MCF 10A (cell line): ENCODE results near the gene PAK6. TPM values are rescaled to one million over a fixed set of nuclear protein-coding genes. Genes with fewer than 3 reads are reported as not detected.

ENCODE experiments used
- BruUV-seq: library from RNA; stranded (reverse); fragments of 400-500 nt; replicated peaks from 2 replicates; lab custom pipeline; 2021; lab: Mats Ljungman, UMichigan
- CTCF ChIA-PET: fragments of 300-600 bp; sonication (Branson Sonifier 250); formaldehyde crosslinking; extraction: SDS; loops from one replicate; lab custom pipeline; 2021; ENCODE audit warnings: antibody characterized with exemption, inconsistent platforms; lab: Yijun Ruan, JAX
- POLR2A ChIA-PET: fragments of 300-600, 350-650 bp; sonication (Branson Sonifier 250); formaldehyde crosslinking; extraction: SDS; loops from one replicate; lab custom pipeline; 2020; ENCODE audit warnings: antibody characterized with exemption, inconsistent platforms; lab: Yijun Ruan, JAX
- DNase-seq: peaks from one replicate; pipeline ENCODE4 v3.0.0-alpha.2; 2018; ENCODE audit not compliant: unreplicated experiment
- H3K27ac Mint-ChIP-seq: one replicate; pipeline ENCODE4 v1.8.0; 2022; ENCODE audit warnings: mild to moderate bottlenecking, low read depth, mixed read lengths; ENCODE audit not compliant: unreplicated experiment
- H3K27me3 Mint-ChIP-seq: one replicate; pipeline ENCODE4 v1.8.0; 2022; ENCODE audit warnings: mixed read lengths; ENCODE audit not compliant: insufficient read depth, unreplicated experiment
- H3K36me3 Mint-ChIP-seq: one replicate; pipeline ENCODE4 v1.8.0; 2022; ENCODE audit warnings: mild to moderate bottlenecking, moderate library complexity, mixed read lengths; ENCODE audit not compliant: insufficient read depth, unreplicated experiment
- H3K4me1 Mint-ChIP-seq: one replicate; pipeline ENCODE4 v1.8.0; 2022; ENCODE audit warnings: mixed read lengths; ENCODE audit not compliant: insufficient read depth, unreplicated experiment
- H3K4me3 Mint-ChIP-seq: one replicate; pipeline ENCODE4 v1.8.0; 2022; ENCODE audit warnings: mild to moderate bottlenecking, moderate library complexity, mixed read lengths; ENCODE audit not compliant: unreplicated experiment
- H3K9me3 Mint-ChIP-seq: one replicate; pipeline ENCODE4 v1.8.0; 2022; ENCODE audit warnings: mixed read lengths; ENCODE audit not compliant: unreplicated experiment
- intact Hi-C: fragments of 100-400 bp; cut with micrococcal nuclease; formaldehyde crosslinking; loops from 2 replicates; pipeline ENCODE4 v1.14.1; 2022
- total RNA-seq: library from RNA; stranded (reverse); gene quantifications from 2 replicates; pipeline ENCODE4 v1.2.3, GENCODE V29; 2022
- TF ChIP-seq, protein P1 (sequence below): fragments of 200-600 bp; IDR thresholded peaks from one replicate; pipeline ENCODE4 v1.8.0; 2022; ENCODE audit warnings: antibody characterized with exemption, mild to moderate bottlenecking; ENCODE audit not compliant: unreplicated experiment

The PAK6 gene
- total RNA-seq, 1 experiment from 2014 or later = 9.3 TPM

DNA sequence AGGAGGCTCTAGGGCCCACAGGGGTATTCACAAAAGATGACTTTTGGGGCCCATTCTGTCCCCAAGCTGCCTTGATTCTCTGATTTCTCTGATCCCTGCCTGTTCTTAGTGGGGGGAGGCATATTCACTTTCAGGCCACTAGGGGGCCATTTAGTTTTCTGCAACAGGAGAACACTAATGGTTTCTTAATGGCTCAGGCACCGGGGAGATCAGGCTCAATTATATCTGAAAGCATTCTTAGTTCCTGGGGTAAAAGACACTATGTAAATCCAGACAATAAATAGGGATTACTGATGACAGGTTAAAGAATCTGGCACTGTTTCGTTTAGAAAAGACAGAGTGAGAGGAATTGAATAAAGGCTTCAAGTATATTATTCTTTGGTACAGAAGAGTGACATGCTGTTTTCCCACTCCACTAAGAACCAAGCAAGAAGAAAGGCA, 82.1 kb downstream of the PAK6 start:
- DNase-seq = peak; percentile 75
- TF ChIP-seq, protein P1, sequence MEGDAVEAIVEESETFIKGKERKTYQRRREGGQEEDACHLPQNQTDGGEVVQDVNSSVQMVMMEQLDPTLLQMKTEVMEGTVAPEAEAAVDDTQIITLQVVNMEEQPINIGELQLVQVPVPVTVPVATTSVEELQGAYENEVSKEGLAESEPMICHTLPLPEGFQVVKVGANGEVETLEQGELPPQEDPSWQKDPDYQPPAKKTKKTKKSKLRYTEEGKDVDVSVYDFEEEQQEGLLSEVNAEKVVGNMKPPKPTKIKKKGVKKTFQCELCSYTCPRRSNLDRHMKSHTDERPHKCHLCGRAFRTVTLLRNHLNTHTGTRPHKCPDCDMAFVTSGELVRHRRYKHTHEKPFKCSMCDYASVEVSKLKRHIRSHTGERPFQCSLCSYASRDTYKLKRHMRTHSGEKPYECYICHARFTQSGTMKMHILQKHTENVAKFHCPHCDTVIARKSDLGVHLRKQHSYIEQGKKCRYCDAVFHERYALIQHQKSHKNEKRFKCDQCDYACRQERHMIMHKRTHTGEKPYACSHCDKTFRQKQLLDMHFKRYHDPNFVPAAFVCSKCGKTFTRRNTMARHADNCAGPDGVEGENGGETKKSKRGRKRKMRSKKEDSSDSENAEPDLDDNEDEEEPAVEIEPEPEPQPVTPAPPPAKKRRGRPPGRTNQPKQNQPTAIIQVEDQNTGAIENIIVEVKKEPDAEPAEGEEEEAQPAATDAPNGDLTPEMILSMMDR = peak; percentile 72
- Mint-ChIP-seq H3K4me3 (no peak overlapping the region), H3K27ac (no peak overlapping the region), H3K27me3 (no peaks in the 10 kb centered on the region), H3K9me3 (no peaks in the 10 kb centered on the region), H3K36me3 (peaks cover 4% of the 10 kb centered on the region), H3K4me1 (peaks cover 16% of the 10 kb centered on the region)
- BruUV-seq = no TSS peak
- POLR2A ChIA-PET = interaction anchor here (0.6 to 2.3 kb wide), 2 partner anchors 20 to 47 kb away, joined by 3 to 7 read pairs; partner anchors contain the start of gene CCDC9B
- CTCF ChIA-PET = interaction anchor here (0.6 to 7.1 kb wide), 25 partner anchors 8 to 233 kb away, joined by 3 to 123 read pairs (median 3); partner anchors contain the start of genes ANKRD63, CCDC9B, IVD and KNSTRN
- intact Hi-C loops = loop anchor here (1.0 to 2.0 kb wide), 3 partner anchors 17 to 100 kb away; no protein-coding TSS in a partner anchor

- TF ChIP-seq, protein P1 = no peak
- no TSS peak for BruUV-seq
- CTCF ChIA-PET = interaction anchor here (0.7 to 7.1 kb wide), 16 partner anchors 9 to 713 kb away, joined by 3 to 123 read pairs (median 8); partner anchors contain the start of genes CCDC9B and IVD
- peak overlapping the region; percentile 69 for H3K4me3 Mint-ChIP-seq
- H3K4me1 Mint-ChIP-seq = peaks cover 23% of the 10 kb centered on the region
- H3K36me3 Mint-ChIP-seq = peaks cover 13% of the 10 kb centered on the region
- no peaks in the 10 kb centered on the region for H3K9me3 Mint-ChIP-seq
- H3K27ac Mint-ChIP-seq = no peak overlapping the region
- intact Hi-C loops = no loop called here
- no peak for DNase-seq
- no peaks in the 10 kb centered on the region for H3K27me3 Mint-ChIP-seq
- POLR2A ChIA-PET = interaction anchor here (0.7 to 2.3 kb wide), 11 partner anchors 9 to 540 kb away, joined by 3 to 10 read pairs (median 5); partner anchors contain the start of genes CCDC9B, FSIP1 and PAK6
These were observed 83.8 kb downstream of the PAK6 start for GRCh38 chr15:40322531-40323238.

- peaks cover 30% of the 10 kb centered on the region for H3K4me1 Mint-ChIP-seq
- ChIA-PET CTCF (interaction anchor here (0.6 to 7.1 kb wide), 13 partner anchors 11 to 714 kb away, joined by 3 to 123 read pairs (median 7); partner anchors contain the start of genes CCDC9B and IVD), POLR2A (interaction anchor here (0.7 to 2.3 kb wide), 11 partner anchors 10 to 541 kb away, joined by 3 to 10 read pairs (median 5); partner anchors contain the start of genes CCDC9B, FSIP1 and PAK6)
- intact Hi-C loops = no loop called here
- H3K9me3 Mint-ChIP-seq = no peaks in the 10 kb centered on the region
- peak within 1 kb of the TSS; percentile 69 for H3K4me3 Mint-ChIP-seq
- TF ChIP-seq, protein P1 = peak; percentile 32
- peaks cover 14% of the 10 kb centered on the region for H3K36me3 Mint-ChIP-seq
- no peaks in the 10 kb centered on the region for H3K27me3 Mint-ChIP-seq
- no peak within 1 kb of the TSS for H3K27ac Mint-ChIP-seq
- DNase-seq = peak; percentile 89
- no TSS peak for BruUV-seq
These were observed 84.5 kb downstream of the PAK6 start, which contains the start of gene INAFM2 for GRCh38 chr15:40323239-40323952. Gene INAFM2, plus strand, starts transcription at chr15:40323692. Its CDS starts 364 bp downstream, at chr15:40324056.
